ENCODE measurements around the gene DHODH.

DNA sequence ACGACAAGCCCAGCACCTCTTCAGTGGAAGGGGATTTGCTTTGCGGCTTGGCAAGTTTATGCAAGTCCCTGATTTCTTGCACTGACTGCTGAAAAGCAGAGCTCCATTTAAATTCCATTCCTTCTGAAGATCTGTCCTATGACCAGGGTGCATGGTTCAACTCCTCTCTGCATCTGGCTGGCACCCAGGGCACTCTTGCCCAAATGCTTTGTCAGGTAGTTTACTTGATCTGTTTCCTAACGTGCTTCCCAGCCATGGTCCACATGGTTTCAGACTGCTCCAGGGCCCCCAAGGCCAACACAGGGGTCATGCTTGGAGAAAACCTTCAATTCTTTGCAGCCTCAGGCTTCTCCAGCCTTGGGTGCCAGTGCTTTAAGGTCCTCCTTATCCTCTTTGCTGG is 34.5 kb downstream of the DHODH start:
- TF ChIP-seq, protein P1, sequence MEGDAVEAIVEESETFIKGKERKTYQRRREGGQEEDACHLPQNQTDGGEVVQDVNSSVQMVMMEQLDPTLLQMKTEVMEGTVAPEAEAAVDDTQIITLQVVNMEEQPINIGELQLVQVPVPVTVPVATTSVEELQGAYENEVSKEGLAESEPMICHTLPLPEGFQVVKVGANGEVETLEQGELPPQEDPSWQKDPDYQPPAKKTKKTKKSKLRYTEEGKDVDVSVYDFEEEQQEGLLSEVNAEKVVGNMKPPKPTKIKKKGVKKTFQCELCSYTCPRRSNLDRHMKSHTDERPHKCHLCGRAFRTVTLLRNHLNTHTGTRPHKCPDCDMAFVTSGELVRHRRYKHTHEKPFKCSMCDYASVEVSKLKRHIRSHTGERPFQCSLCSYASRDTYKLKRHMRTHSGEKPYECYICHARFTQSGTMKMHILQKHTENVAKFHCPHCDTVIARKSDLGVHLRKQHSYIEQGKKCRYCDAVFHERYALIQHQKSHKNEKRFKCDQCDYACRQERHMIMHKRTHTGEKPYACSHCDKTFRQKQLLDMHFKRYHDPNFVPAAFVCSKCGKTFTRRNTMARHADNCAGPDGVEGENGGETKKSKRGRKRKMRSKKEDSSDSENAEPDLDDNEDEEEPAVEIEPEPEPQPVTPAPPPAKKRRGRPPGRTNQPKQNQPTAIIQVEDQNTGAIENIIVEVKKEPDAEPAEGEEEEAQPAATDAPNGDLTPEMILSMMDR (conservative IDR thresholded peaks at IDR 0.05) = no peak
- no peak for TF ChIP-seq ZFX (IDR thresholded peaks at IDR 0.05)
